Measurements from ENCODE around the gene GAS7.

Gene GAS7

GRCh38 chr17:9981344-9981915 lies 217.0 kb downstream of the GAS7 start:
- DNase-seq (ENCODE audit: low read depth in 3 of 3) = no peak

GRCh38 chr17:9979463-9979995 lies 218.9 kb downstream of the GAS7 start:
- DNase-seq (ENCODE audit: low read depth in 3 of 3) = no peak

- DNase-seq (ENCODE audit: low read depth in 3 of 3) = no peak
Measured at GRCh38 chr17:9977180-9977575, 221.2 kb downstream of the GAS7 start.

DNA sequence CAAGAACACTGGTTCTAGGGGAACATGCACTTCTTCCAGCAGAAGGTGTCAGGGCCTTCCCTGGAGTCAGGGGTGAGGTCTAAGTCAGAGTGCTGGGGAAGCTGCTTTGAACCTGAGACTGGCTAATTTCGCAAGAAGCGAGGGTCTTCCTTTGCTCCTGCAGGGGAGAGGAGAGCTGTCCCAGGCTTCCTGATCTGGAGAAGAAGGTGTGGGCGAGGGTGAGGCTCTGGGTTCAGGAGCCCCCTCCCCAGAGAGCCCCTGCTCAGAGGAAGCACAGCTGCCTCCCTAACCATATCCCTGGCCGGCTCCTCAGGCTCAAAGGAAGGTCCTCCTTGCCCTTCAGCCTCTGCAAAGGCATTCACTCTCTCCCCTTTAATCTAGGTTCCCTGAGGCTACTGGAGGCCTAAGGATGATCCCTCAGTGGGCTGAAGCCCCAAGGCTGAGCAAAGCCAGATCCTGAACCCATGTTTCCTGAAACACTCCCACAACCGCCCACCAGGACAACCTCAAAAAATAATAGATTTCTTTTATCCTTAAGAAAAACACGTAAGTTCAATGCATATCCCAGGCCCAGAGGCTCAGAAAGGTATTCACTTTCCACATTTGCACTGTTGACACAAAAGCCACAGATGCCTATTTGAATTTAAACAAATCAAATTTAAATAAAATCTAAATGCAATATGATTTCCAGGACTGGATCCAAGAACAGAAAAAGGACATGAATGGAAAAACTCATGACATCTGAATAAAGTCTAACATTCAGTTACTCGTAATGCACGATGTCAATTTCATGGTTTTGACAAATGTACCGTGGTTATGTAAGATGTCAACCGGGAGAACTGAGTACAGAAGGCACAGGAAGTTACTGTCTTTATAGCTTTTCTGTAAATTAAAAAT lies 221.9 kb downstream of the GAS7 start:
- DNase-seq (ENCODE audit: low read depth in 3 of 3) = no peak

DNA sequence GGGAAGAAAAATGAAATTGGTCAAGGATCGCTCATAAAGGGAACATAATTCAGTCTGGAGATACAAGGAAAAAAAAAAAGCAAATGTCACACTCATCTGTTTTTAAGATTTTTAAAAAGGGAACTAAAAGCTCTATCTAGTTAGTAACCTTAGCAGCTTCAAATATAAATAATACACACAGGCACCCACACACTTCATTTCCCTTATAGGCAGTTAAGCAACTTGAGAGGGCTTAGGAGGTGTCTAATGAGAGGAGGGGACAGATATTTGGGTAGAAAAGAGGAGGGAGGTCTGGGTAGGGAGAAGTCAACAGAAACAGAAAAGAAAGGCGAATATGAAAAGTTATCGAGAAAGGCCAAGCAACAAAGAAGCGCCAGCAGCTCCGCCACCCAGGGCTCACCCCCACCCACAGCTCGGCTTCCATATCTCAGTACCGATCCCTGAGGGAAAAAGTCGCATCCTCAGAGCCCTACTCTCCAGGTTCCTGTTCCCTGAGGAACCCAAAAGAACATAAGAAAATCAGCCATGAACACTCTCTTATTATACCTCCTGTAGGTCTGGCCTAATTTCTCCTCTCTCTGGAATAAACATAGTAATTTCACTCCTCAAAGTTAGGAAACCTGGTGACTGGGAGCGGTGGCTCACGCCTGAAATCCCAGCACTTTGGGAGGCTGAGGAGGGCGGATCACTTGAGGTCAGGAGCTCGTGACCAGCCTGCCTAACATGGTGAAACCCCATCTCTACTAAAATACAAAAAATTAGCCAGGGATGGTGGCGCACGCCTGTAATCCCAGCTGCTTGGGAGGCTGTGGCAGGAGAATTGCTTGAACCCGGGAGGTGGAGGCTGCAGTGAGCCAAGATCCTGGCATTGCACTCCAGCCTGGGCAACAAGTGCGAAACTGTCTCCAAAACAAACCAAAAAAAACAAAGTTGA lies 223.7 kb downstream of the GAS7 start:
- DNase-seq (ENCODE audit: low read depth in 3 of 3) = no peak

DNA sequence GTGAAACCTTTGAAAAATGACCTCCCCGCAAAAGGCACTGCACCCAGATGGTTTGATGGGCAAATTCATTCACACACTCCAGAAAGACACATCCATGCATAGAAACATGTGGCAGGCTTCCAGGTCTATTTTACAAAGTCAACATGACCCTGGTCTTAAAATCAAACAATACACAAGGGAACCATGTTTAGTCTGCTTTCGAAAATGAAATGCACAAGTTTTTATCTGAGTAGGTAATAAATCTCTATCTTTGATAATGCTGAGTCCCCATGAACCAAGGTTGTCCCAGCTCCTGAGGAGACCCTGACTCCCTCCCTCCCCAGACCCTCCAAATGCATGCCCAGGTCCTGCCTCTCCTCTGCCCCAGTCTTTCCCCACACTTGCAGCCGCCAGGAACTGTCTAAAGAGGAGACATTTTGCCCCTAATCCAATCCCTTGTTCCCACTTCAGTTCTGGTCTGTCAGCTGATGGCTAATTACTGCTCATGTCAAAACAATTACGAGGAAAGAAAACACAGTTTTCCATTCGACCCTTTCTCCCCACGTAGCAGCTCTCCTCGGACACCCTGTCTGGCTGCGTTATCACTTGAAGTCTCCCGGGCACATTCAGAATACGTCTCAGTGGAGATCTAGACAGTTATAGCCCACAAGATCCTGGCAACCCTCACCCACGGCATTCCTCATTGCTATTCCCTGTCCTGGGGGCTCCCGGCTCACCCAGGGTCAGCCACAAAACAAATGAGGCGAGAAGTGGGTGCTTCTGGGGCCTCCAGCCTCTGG lies 224.5 kb downstream of the GAS7 start:
- no peak for DNase-seq (ENCODE audit: low read depth in 3 of 3)

- DNase-seq (ENCODE audit: low read depth in 3 of 3) = no peak
Measured at GRCh38 chr17:9971991-9972390, 226.4 kb downstream of the GAS7 start.

- no peak for DNase-seq (ENCODE audit: low read depth in 3 of 3)
Measured at GRCh38 chr17:9969301-9969935, 229.0 kb downstream of the GAS7 start.

DNA sequence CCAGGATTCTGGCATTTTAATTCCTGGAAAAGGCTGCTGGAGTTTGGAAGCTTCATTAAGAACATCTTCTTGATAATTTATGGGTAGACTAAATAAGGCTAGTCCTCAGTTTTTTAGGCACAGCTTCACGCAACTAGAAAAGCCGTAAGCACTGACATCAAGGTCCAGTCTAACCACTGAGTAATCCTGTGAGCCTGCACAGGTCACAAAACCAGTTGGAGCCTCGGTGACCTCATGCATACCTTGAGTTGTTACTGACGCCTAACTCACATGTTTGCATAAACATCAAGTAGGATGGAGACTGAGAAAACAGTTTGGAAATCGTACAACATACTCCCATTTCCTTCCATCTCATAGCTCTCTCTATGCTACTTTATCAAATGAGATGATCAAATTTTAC lies 229.5 kb downstream of the GAS7 start:
- no peak for DNase-seq (ENCODE audit: low read depth in 3 of 3)

DNA sequence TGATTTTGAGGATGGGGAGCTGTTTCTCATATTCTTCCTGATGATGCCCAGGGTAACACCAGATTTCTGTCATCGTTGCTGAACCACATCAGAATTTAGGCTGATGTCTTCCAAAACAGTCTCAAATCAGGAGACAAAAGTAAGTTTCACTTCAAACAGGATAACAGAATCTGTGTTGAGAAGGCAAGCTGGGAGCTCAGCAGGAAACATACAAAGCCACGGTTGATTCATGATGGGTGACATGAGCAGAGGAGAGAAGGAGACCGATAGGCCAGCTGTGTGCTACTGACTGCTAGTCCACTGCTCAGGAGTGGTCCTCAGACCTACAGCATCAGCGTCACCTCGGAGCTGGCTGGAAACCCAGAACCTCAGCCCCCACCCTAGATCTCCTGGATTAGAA lies 230.4 kb downstream of the GAS7 start:
- DNase-seq (ENCODE audit: low read depth in 3 of 3) = no peak

GRCh38 chr17:9959377-9959981 lies 238.9 kb downstream of the GAS7 start:
- no peak for DNase-seq (ENCODE audit: low read depth in 3 of 3)

GRCh38 chr17:9958586-9959281 lies 239.7 kb downstream of the GAS7 start:
- DNase-seq (ENCODE audit: low read depth in 3 of 3) = no peak

- no peak for DNase-seq (ENCODE audit: low read depth in 3 of 3)
Measured at GRCh38 chr17:9957244-9957643, 241.2 kb downstream of the GAS7 start.

DNA sequence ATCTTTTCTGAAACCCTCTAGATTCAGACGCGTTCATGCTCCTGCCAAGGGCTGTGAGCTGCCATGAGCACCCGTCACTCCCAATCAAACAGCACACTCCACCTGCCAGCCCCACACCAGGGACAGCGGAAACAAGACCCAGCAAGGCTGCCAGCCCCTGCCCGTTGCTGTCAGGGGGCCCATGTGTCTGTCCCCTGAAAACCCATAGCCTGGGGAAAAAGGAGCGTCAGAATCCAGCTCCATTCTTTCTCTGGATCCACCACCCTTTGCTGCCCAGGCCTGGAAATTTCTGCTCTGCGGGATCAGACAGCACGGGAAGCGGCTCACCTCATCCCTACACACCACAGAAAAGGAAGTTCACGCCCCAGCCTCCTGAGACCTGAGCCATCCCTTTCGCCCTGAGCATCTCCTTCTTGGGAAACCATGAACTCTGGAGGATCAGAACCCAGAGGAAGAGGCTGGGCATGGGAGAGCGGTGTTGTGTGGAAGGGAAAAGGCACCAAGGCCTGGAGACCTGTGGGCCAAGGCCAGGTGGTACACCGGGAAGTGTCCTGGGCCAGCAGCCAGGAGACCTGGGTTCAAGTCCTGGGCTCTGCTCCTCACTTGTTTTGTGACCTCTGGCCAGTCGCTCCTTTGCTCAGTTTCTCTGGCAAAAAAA lies 241.8 kb downstream of the GAS7 start:
- no peak for DNase-seq (ENCODE audit: low read depth in 3 of 3)

DNA sequence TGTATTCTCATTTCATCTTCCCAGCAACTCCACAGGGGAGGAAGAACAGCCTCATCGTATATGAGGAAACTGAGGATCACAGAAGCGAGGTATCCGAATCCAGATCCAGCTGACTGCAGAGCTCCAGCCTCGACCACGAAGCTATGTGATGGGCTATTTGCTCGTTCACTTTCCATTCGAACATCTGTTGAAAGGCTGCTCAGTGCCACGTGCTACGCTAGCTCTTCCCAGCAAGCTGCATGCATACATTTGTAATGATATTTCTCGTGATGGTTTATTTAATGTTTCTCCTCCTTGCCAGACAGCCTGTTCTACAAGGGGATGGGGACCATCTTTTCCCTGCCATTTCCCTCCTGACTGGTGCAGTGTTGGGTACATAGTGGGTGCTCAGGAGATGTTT lies 244.9 kb downstream of the GAS7 start:
- no peak for DNase-seq (ENCODE audit: low read depth in 3 of 3)

DNA sequence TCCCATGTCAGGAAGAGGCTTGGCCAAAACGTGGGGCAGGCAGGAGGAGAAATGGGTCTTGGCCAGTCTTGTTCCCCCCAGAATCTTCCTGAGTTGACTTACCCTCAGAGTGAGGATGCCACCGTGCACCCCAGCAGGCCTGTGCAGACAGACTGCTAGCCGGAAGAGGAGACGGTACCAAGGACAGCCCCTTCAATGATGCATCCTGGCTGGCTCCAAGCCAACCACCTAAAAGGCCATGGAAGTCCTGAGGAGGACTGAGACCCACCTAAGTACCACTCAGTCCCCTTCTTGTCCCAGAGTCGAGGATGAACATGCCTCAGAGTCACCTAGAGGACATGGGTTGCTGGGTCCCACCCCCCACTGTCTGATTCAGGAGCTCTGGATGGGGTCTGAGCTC lies 246.6 kb downstream of the GAS7 start:
- DNase-seq (ENCODE audit: low read depth in 3 of 3) = no peak

GRCh38 chr17:9948928-9949327 lies 249.5 kb downstream of the GAS7 start:
- no peak for DNase-seq (ENCODE audit: low read depth in 3 of 3)

DNA sequence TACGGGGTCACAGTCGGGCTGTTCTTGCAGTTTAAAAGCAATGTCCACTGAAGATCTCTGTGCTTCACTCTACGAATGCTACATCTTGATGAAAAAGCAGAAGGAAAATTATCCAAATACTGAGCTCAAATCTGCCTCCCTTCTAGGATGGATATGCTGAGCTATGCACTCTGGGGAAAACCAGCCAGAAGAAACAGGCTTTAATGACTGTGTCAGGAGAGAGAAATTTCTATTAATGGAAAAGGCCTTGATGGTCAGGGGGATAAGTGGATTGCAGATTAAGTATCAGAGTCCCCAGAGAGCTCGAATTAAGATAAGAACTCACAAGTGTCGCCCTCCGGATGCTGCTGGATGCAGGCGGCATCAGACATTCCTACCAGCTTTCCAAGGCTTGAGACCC lies 253.7 kb downstream of the GAS7 start:
- no peak for DNase-seq (ENCODE audit: low read depth in 3 of 3)

DNA sequence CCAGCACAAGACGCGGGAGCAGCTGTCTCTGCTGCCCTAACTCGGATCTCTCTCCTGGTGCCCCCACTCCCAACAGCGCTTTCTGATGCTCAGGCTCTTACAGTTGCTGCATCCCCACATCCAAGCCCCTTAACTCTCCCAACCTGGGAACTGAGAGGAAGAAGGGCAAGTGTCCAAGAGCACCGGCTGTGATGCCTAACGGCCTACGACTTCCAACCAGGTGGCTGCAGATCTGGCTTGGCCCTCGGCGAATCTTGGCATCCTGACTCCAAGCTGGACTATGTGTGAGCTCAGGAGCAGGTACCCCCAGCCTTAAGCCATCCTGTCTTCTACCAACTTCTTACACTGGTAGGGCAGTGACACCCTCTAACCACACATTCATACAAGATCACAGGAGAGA lies 255.1 kb downstream of the GAS7 start:
- DNase-seq (ENCODE audit: low read depth in 3 of 3) = no peak

All from stimulated activated CD4-positive, alpha-beta T cell treated with anti-CD3 and anti-CD28 coated beads, TNF-alpha, amount 100 ng/mL, for 4 hours (primary cell).